WTC11 (cell line): ENCODE results near the gene SH3BP5. TPM values are rescaled to one million over a fixed set of nuclear protein-coding genes. Genes with fewer than 3 reads are reported as not detected.

ENCODE experiments used
- ATAC-seq: fragments of 200-7000 bp; cut with Tn5 transposase; 2 replicates; pipeline ENCODE4 v1.10.0; 2021; ENCODE audit warnings: mild to moderate bottlenecking, moderate library complexity
- CTCF ChIA-PET: fragments of 300-600 bp; sonication (Branson Sonifier 250); formaldehyde crosslinking; loops from one replicate; lab custom pipeline; 2021; ENCODE audit warnings: antibody characterized with exemption; lab: Charles Lee
- POLR2A ChIA-PET: fragments of 350-600 bp; sonication (Branson Sonifier 250); formaldehyde crosslinking; loops from one replicate; lab custom pipeline; 2021; ENCODE audit warnings: antibody characterized with exemption; lab: Charles Lee
- DNase-seq: peaks from one replicate; pipeline ENCODE4 v3.0.0; 2021; ENCODE audit warnings: low spot score
- H3K27ac Mint-ChIP-seq: 2 replicates; pipeline ENCODE4 v1.8.0; 2021; ENCODE audit warnings: mixed read lengths
- H3K27me3 Mint-ChIP-seq: 2 replicates; pipeline ENCODE4 v1.8.0; 2021; ENCODE audit warnings: low read depth, mild to moderate bottlenecking, moderate library complexity, mixed read lengths
- H3K36me3 Mint-ChIP-seq: 2 replicates; pipeline ENCODE4 v1.8.0; 2021; ENCODE audit warnings: mixed read lengths
- H3K4me1 Mint-ChIP-seq: 2 replicates; pipeline ENCODE4 v1.8.0; 2022; ENCODE audit warnings: mixed read lengths
- H3K4me3 Mint-ChIP-seq: 2 replicates; pipeline ENCODE4 v1.8.0; 2021; ENCODE audit warnings: mild to moderate bottlenecking, moderate library complexity, mixed read lengths
- H3K9me3 Mint-ChIP-seq: 2 replicates; pipeline ENCODE4 v1.8.0; 2021; ENCODE audit warnings: mixed read lengths
- AFF4 ChIP-seq: sonication (generic); formaldehyde crosslinking; IDR thresholded peaks from 2 replicates; pipeline ENCODE4 v1.8.1; 2023; ENCODE audit warnings: mild to moderate bottlenecking, missing genetic modification reagents, borderline replicate concordance
- ATF2 ChIP-seq: sonication (generic); formaldehyde crosslinking; IDR thresholded peaks from 2 replicates; pipeline ENCODE4 v1.8.1; 2022; ENCODE audit warnings: low read depth, missing genetic modification reagents, borderline replicate concordance
- ATF3 ChIP-seq: sonication (generic); formaldehyde crosslinking; conservative IDR thresholded peaks from 2 replicates; pipeline ENCODE4 v1.8.1; 2022; ENCODE audit warnings: mild to moderate bottlenecking, missing genetic modification reagents
- ATF6 ChIP-seq: sonication (generic); formaldehyde crosslinking; IDR thresholded peaks from 2 replicates; pipeline ENCODE4 v1.8.1; 2023; ENCODE audit warnings: mild to moderate bottlenecking, missing genetic modification reagents
- CDX4 ChIP-seq: fragments of 250-450 bp; sonication (Bioruptor Pico); IDR thresholded peaks from 2 replicates; pipeline ENCODE4 v1.9.0; 2021; ENCODE audit warnings: moderate library complexity, mild to moderate bottlenecking, inconsistent platforms, borderline replicate concordance
- CREB1 ChIP-seq: sonication (generic); formaldehyde crosslinking; IDR thresholded peaks from 2 replicates; pipeline ENCODE4 v1.8.0; 2023; ENCODE audit warnings: mild to moderate bottlenecking, missing genetic modification reagents
- E2F1 ChIP-seq: sonication (generic); formaldehyde crosslinking; IDR thresholded peaks from 2 replicates; pipeline ENCODE4 v1.8.0; 2022; ENCODE audit warnings: mild to moderate bottlenecking, missing genetic modification reagents
- GTF2I ChIP-seq: fragments of 250-450 bp; sonication (Bioruptor Pico); conservative IDR thresholded peaks from 2 replicates; pipeline ENCODE4 v1.4.0; 2021; ENCODE audit warnings: mild to moderate bottlenecking
- NFATC4 ChIP-seq: fragments of 250-450 bp; sonication (Bioruptor Pico); IDR thresholded peaks from 2 replicates; pipeline ENCODE4 v1.9.0; 2021; ENCODE audit warnings: mild to moderate bottlenecking
- PRRX2 ChIP-seq: fragments of 250-450 bp; sonication (Bioruptor Pico); IDR thresholded peaks from 2 replicates; pipeline ENCODE4 v1.8.0; 2021; ENCODE audit warnings: mild to moderate bottlenecking
- SMAD3 ChIP-seq: sonication (generic); formaldehyde crosslinking; IDR thresholded peaks from 2 replicates; pipeline ENCODE4 v1.8.0; 2022; ENCODE audit warnings: missing genetic modification reagents, mild to moderate bottlenecking, borderline replicate concordance
- SP1 ChIP-seq: sonication (generic); formaldehyde crosslinking; conservative IDR thresholded peaks from 2 replicates; pipeline ENCODE4 v1.8.1; 2022; ENCODE audit warnings: missing genetic modification reagents
- TP53 ChIP-seq: sonication (generic); formaldehyde crosslinking; IDR thresholded peaks from 2 replicates; pipeline ENCODE4 v1.8.1; 2023; ENCODE audit warnings: mild to moderate bottlenecking, missing genetic modification reagents
- USF1 ChIP-seq: sonication (generic); formaldehyde crosslinking; IDR thresholded peaks from 2 replicates; pipeline ENCODE4 v1.8.0; 2022; ENCODE audit warnings: mild to moderate bottlenecking, missing genetic modification reagents
- ZMAT4 ChIP-seq: fragments of 250-450 bp; sonication (Bioruptor Pico); IDR thresholded peaks from 2 replicates; pipeline ENCODE4 v1.9.0; 2021; ENCODE audit warnings: mild to moderate bottlenecking
- ZNF423 ChIP-seq: fragments of 250-450 bp; sonication (Bioruptor Pico); IDR thresholded peaks from 2 replicates; pipeline ENCODE4 v2.1.2; 2022; ENCODE audit warnings: mild to moderate bottlenecking, moderate library complexity
- total RNA-seq: library from RNA; stranded (reverse); gene quantifications from 3 replicates; pipeline ENCODE4 v1.2.3, GENCODE V29; 2021

Gene SH3BP5
- total RNA-seq, 1 experiment from 2014 or later: 7.2 TPM

- ChIA-PET CTCF (interaction anchor here (0.6 to 3.5 kb wide), 4 partner anchors 13 to 238 kb away, joined by 5 to 15 read pairs (median 6); partner anchors contain the start of gene SH3BP5), POLR2A (interaction anchor here (0.6 to 1.2 kb wide), 2 partner anchors 13 to 21 kb away, joined by 4 read pairs; partner anchors contain the start of gene SH3BP5)
- no peak for TF ChIP-seq PRRX2 (CRISPR knock-in tag)
- no peak for TF ChIP-seq TP53 (CRISPR knock-in tag)
- no peak for TF ChIP-seq NFATC4 (CRISPR knock-in tag)
- no peak for TF ChIP-seq E2F1 (CRISPR knock-in tag)
- TF ChIP-seq SMAD3 (CRISPR knock-in tag): no peak
- no peak for TF ChIP-seq ZMAT4 (CRISPR knock-in tag)
- TF ChIP-seq CDX4: no peak
- TF ChIP-seq SP1 (CRISPR knock-in tag): no peak
- TF ChIP-seq ATF3 (CRISPR knock-in tag): no peak
- TF ChIP-seq ATF2 (CRISPR knock-in tag): no peak
- no peak for TF ChIP-seq USF1 (CRISPR knock-in tag)
- no peak for TF ChIP-seq AFF4 (CRISPR knock-in tag)
- TF ChIP-seq ATF6: no peak
- TF ChIP-seq ZNF423 (CRISPR knock-in tag): no peak
- no peak for TF ChIP-seq GTF2I (CRISPR knock-in tag)
- TF ChIP-seq CREB1 (CRISPR knock-in tag): no peak
- DNase-seq (no peak), ATAC-seq (no peak)
- H3K4me1 Mint-ChIP-seq: no peaks in the 10 kb centered on the region
- H3K36me3 Mint-ChIP-seq: peaks cover 14% of the 10 kb centered on the region
- H3K4me3 Mint-ChIP-seq: no peak overlapping the region
- H3K27ac Mint-ChIP-seq: no peak overlapping the region
- H3K27me3 Mint-ChIP-seq: peaks cover 3% of the 10 kb centered on the region
- peaks cover 15% of the 10 kb centered on the region for H3K9me3 Mint-ChIP-seq
These were observed 13.3 kb upstream of the SH3BP5 start for GRCh38 chr3:15345608-15346137.
